ENCODE results near the gene ZC3H18. TPM values are rescaled to one million over a fixed set of nuclear protein-coding genes. Genes with fewer than 3 reads are reported as not detected.

ZC3H18 gene
- total RNA-seq, 1 donor from 2014 or later: 10.5 TPM

DNA sequence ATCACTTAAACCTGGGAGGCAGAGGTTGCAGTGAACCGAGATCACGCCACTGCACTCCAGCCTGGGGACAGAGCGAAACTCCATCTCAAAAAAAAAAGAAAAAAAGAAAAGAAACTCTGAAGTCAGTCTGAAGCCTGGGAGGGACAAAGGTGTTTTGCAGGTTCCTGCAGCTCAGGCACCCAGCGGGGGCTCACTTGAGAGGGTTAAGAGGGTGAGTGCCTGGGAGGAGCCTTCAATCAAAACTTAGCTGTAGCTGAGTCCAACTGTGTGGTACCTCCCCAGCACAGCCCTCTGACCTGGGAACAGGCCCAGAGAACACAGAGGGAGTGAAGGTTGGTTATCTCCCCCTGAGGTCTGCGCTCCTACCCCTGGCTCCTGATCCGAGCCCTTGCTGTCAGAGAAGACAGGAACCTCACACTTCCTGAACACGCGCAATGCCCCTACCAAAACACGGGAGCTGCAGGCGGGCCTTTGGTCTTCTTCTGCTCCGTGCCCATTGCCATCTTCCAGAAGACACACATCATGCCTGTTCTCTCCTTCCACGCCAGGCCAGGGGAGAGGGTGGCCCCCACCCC, 20.4 kb upstream of the ZC3H18 start:
- DNase-seq (ENCODE audit: low read depth): no peak
- TF ChIP-seq, protein P1, sequence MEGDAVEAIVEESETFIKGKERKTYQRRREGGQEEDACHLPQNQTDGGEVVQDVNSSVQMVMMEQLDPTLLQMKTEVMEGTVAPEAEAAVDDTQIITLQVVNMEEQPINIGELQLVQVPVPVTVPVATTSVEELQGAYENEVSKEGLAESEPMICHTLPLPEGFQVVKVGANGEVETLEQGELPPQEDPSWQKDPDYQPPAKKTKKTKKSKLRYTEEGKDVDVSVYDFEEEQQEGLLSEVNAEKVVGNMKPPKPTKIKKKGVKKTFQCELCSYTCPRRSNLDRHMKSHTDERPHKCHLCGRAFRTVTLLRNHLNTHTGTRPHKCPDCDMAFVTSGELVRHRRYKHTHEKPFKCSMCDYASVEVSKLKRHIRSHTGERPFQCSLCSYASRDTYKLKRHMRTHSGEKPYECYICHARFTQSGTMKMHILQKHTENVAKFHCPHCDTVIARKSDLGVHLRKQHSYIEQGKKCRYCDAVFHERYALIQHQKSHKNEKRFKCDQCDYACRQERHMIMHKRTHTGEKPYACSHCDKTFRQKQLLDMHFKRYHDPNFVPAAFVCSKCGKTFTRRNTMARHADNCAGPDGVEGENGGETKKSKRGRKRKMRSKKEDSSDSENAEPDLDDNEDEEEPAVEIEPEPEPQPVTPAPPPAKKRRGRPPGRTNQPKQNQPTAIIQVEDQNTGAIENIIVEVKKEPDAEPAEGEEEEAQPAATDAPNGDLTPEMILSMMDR (IDR thresholded peaks at IDR 0.05; ENCODE audit: insufficient read depth, low read length, severe bottlenecking): no peak
- H3K36me3 ChIP-seq (ENCODE audit: control insufficient read depth, insufficient read depth, low read length): no peaks in the 10 kb centered on the region
- peaks cover 7% of the 10 kb centered on the region for H3K27me3 ChIP-seq (ENCODE audit: control insufficient read depth, insufficient read depth, low read length)
- no peak overlapping the region for H3K4me3 ChIP-seq (ENCODE audit: low read depth, low read length)
- FAIRE-seq: no peak

DNA sequence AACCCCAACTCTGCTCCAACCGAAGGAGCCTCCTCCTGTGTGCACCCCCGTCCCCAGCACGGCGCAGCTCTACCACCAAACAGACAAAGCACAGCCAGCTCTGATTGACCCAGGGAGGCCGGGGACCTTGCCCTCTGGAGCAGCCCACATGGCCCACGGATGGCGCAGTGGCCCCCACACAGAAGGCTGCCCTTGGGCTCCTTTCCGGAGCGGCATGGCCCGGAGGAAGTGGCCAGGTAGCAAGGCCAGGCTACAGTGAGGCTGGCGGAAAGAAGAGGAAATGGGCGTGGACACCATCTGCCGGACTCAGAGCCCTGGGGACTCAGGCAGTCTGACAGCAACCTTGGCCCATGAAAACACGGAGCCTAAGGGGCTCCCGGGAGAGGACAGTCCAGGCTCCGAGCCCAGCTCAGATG, 19.9 kb upstream of the ZC3H18 start:
- TF ChIP-seq, protein P1 (IDR thresholded peaks at IDR 0.05; ENCODE audit: insufficient read depth, low read length, severe bottlenecking): no peak
- Histone ChIP-seq H3K27me3 (ENCODE audit: control insufficient read depth, insufficient read depth, low read length) (peaks cover 7% of the 10 kb centered on the region), H3K4me3 (ENCODE audit: low read depth, low read length) (no peak overlapping the region), H3K36me3 (ENCODE audit: control insufficient read depth, insufficient read depth, low read length) (no peaks in the 10 kb centered on the region)
- DNase-seq (ENCODE audit: low read depth): no peak
- no peak for FAIRE-seq

DNA sequence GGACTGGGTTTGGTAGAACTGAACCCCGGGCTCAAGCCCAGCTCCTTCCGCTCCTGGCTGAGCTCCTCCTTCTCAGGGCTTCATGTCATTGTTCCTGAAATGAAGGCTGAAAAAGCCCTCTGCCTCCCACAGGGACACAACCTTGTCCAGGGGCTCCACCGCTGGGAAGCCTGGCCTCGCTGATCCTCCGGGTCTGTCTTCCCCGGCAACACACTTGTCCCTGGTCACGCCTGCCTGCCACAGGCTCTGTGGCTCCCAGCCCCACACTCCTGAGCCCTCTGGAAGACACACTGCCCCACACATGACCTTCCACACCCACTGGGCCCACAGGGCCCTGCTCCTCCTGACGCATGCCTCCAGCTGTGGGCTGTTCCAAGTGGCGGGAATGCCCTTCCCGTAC, 18.0 kb upstream of the ZC3H18 start:
- TF ChIP-seq, protein P1 (IDR thresholded peaks at IDR 0.05; ENCODE audit: insufficient read depth, low read length, severe bottlenecking): no peak
- Histone ChIP-seq H3K36me3 (ENCODE audit: control insufficient read depth, insufficient read depth, low read length) (no peaks in the 10 kb centered on the region), H3K27me3 (ENCODE audit: control insufficient read depth, insufficient read depth, low read length) (peaks cover 5% of the 10 kb centered on the region), H3K4me3 (ENCODE audit: low read depth, low read length) (no peak overlapping the region)
- no peak for FAIRE-seq
- DNase-seq (ENCODE audit: low read depth): no peak

DNA sequence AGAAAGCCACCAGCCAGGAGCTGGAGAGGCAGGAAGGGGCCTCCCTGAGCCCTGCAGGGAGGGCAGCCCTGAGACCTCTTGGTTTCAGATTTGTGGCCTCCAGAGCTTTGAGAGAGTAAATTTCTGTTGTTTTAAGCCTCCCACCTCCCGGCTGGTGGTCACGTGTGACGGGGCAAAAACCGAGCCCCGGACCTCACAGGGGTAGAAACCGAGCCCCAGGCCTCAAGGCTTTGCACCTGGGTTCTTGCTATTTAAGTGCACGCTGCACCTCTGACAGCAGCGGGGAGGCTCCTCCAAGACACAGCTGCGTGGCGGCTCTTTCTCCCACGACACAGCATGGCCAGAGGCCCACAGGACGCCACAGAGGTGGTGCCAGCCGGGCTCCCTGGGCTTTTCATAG, 17.4 kb upstream of the ZC3H18 start:
- peaks cover 5% of the 10 kb centered on the region for H3K27me3 ChIP-seq (ENCODE audit: control insufficient read depth, insufficient read depth, low read length)
- FAIRE-seq (no peak), DNase-seq (ENCODE audit: low read depth) (no peak)
- H3K4me3 ChIP-seq (ENCODE audit: low read depth, low read length): no peak overlapping the region
- TF ChIP-seq, protein P1 (IDR thresholded peaks at IDR 0.05; ENCODE audit: insufficient read depth, low read length, severe bottlenecking): no peak
- H3K36me3 ChIP-seq (ENCODE audit: control insufficient read depth, insufficient read depth, low read length): no peaks in the 10 kb centered on the region

DNA sequence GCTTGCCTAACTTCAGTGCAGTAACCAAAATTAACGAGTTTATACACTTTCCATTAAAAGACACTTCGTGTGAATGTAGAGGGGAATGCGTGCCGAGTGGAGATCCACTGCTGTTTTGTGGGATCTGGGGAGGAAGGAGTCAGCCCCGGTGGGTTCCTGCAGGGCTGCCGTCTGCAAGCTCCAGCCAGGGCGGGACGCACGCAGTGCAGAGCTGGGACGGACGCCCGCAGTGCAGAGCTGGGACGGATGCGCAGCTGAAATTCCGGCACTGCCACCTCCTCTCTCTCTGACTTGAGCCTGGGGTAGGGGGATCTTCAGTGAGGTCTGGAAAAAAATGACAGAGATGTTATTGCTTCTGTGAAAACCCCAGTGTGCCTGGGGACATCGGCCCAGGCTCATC, 16.5 kb upstream of the ZC3H18 start:
- H3K27me3 ChIP-seq (ENCODE audit: control insufficient read depth, insufficient read depth, low read length): peaks cover 5% of the 10 kb centered on the region
- FAIRE-seq: no peak
- TF ChIP-seq, protein P1 (IDR thresholded peaks at IDR 0.05; ENCODE audit: insufficient read depth, low read length, severe bottlenecking): no peak

DNA sequence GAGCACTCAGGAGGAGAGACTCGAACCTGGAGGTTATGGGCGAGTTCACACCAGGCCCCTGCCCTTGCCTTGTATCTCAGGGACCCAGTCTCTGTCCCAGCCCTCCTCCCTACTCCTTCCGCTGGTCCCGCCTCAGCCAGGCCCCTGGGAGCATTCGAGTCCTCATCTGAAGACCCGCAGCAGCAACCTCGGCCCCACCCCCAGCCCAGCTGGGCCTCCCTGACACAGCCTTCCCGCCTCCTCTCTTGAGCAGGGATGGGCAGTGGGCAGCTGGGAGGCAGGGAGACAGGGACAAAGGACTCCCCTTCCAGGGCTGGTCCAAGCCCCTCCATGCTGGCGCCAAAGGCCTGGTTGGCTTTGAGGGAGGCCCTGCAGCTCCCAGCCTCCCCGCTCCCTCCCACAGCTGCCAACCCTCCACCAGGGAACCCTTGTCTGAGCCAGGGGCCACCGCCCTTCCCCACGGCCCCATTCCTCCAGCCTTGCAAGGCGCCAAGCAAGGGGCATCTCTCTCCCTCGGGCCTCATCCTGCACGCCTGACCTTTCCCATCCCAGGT, 15.4 kb upstream of the ZC3H18 start:
- Histone ChIP-seq H3K36me3 (ENCODE audit: control insufficient read depth, insufficient read depth, low read length) (no peaks in the 10 kb centered on the region), H3K4me3 (ENCODE audit: low read depth, low read length) (no peak overlapping the region), H3K27me3 (ENCODE audit: control insufficient read depth, insufficient read depth, low read length) (peaks cover 3% of the 10 kb centered on the region)
- no peak for DNase-seq (ENCODE audit: low read depth)
- TF ChIP-seq, protein P1 (IDR thresholded peaks at IDR 0.05; ENCODE audit: insufficient read depth, low read length, severe bottlenecking): no peak
- no peak for FAIRE-seq

More for the DNA sequence above, 16.5 kb upstream of the ZC3H18 start:
- DNase-seq (ENCODE audit: low read depth): no peak
- Histone ChIP-seq H3K36me3 (ENCODE audit: control insufficient read depth, insufficient read depth, low read length) (no peaks in the 10 kb centered on the region), H3K4me3 (ENCODE audit: low read depth, low read length) (no peak overlapping the region)
